ENCODE data around the gene COL6A2. TPM values are rescaled to one million over a fixed set of nuclear protein-coding genes. Genes with fewer than 3 reads are reported as not detected.
A peak's percentile ranks its signal among the peaks of the same experiment; 100 is the strongest.
"Not testable (repeated sequence)": the region's sequence is repeated elsewhere in the genome, so short reads cannot be mapped to it uniquely, and the experiment has no call there.

Gene COL6A2
- total and polyA plus RNA-seq, 8 donors, result 362 to 647 (median 447) TPM

- Histone ChIP-seq H3K36me3 (no peaks in the 10 kb centered on the region), H3K9me3 (peaks cover 0 to 13% of the 10 kb centered on the region in 2 donors), H3K4me1 (no peaks in the 10 kb centered on the region), H3K27me3 (peaks cover 0 to 49% of the 10 kb centered on the region in 2 donors), H3K27ac (no peak overlapping the region), H3K4me3 (no peak overlapping the region)
- intact Hi-C loops (cut with DNase I), result no loop called here
- TF ChIP-seq CTCF (IDR thresholded peaks at IDR 0.05), result no peak
- DNase-seq (peak in 2 of 4 donors; percentile 22 to 66), ATAC-seq (no peak)
These were observed 13.2 kb upstream of the COL6A2 start for GRCh38 chr21:46084709-46085108.

GRCh38 chr21:46085259-46085658 is 12.7 kb upstream of the COL6A2 start:
- H3K4me1 ChIP-seq; H3K27ac ChIP-seq; ATAC-seq; H3K36me3 ChIP-seq; intact Hi-C loops (cut with DNase I); DNase-seq; H3K4me3 ChIP-seq: not testable (repeated sequence)
- Histone ChIP-seq H3K27me3 (peaks cover 0 to 45% of the 10 kb centered on the region in 2 donors), H3K9me3 (peaks cover 0 to 13% of the 10 kb centered on the region in 2 donors)

GRCh38 chr21:46087641-46088040 is 10.3 kb upstream of the COL6A2 start:
- intact Hi-C loops (cut with DNase I), result no loop called here

GRCh38 chr21:46088189-46088588 is 9.7 kb upstream of the COL6A2 start:
- Histone ChIP-seq H3K4me3 (no peak overlapping the region), H3K27ac (no peak overlapping the region), H3K4me1 (peaks cover 0 to 4% of the 10 kb centered on the region in 2 donors), H3K9me3 (peaks cover 0 to 13% of the 10 kb centered on the region in 2 donors), H3K27me3 (peaks cover 0 to 16% of the 10 kb centered on the region in 2 donors), H3K36me3 (no peaks in the 10 kb centered on the region)
- no peak for ATAC-seq
- no peak for TF ChIP-seq CTCF (IDR thresholded peaks at IDR 0.05)
- no peak for DNase-seq
- intact Hi-C loops (cut with DNase I), result no loop called here

More at GRCh38 chr21:46087641-46088040, 10.3 kb upstream of the COL6A2 start:
- Histone ChIP-seq H3K9me3 (peaks cover 0 to 13% of the 10 kb centered on the region in 2 donors), H3K36me3 (no peaks in the 10 kb centered on the region), H3K4me1 (peaks cover 0 to 4% of the 10 kb centered on the region in 2 donors), H3K27ac (no peak overlapping the region), H3K27me3 (peaks cover 0 to 22% of the 10 kb centered on the region in 2 donors), H3K4me3 (no peak overlapping the region)
- TF ChIP-seq CTCF (IDR thresholded peaks at IDR 0.05), result no peak
- ATAC-seq (no peak), DNase-seq (no peak)

GRCh38 chr21:46089285-46089684 is 8.6 kb upstream of the COL6A2 start:
- DNase-seq (no peak), ATAC-seq (no peak)
- H3K9me3 ChIP-seq, result peaks cover 0 to 13% of the 10 kb centered on the region in 2 donors
- H3K4me1 ChIP-seq, result peaks cover 0 to 4% of the 10 kb centered on the region in 2 donors
- intact Hi-C loops (cut with DNase I), result no loop called here
- TF ChIP-seq CTCF (IDR thresholded peaks at IDR 0.05), result no peak
- no peak overlapping the region for H3K4me3 ChIP-seq
- no peak overlapping the region for H3K27ac ChIP-seq
- peaks cover 0 to 5% of the 10 kb centered on the region in 2 donors for H3K27me3 ChIP-seq
- H3K36me3 ChIP-seq, result no peaks in the 10 kb centered on the region

GRCh38 chr21:46091118-46091517 is 6.8 kb upstream of the COL6A2 start:
- no peak for ATAC-seq
- Histone ChIP-seq H3K27me3 (no peaks in the 10 kb centered on the region), H3K9me3 (peaks cover 0 to 13% of the 10 kb centered on the region in 2 donors), H3K36me3 (no peaks in the 10 kb centered on the region), H3K27ac (no peak overlapping the region), H3K4me1 (peaks cover 0 to 4% of the 10 kb centered on the region in 2 donors), H3K4me3 (no peak overlapping the region)
- no peak for TF ChIP-seq CTCF (IDR thresholded peaks at IDR 0.05)
- DNase-seq, result no peak
- intact Hi-C loops (cut with DNase I), result no loop called here
